Vagina (tissue), 2 donors: ENCODE data around the gene DOLPP1.

Experiments
- POLR2A ChIP-seq, 2 donors: fragments of 450-650 bp; IDR thresholded peaks; one replicate each; pipeline ENCODE4 v1.6.1; 2017; ENCODE audit warnings: antibody characterized with exemption in 2 of 2, mild to moderate bottlenecking in 2 of 2, moderate library complexity in 2 of 2
- TF ChIP-seq, protein P1 (sequence below), 3 experiments: fragments of 450-650 bp in 2 of 3; fragments of 200-600 bp in 1 of 3; sonication (generic) in 1 of 3; IDR thresholded peaks; one replicate each; pipeline ENCODE4 v1.5.1; 2017 to 2019; ENCODE audit warnings: antibody characterized with exemption in 3 of 3, mild to moderate bottlenecking in 2 of 3, moderate library complexity in 2 of 3

DNA sequence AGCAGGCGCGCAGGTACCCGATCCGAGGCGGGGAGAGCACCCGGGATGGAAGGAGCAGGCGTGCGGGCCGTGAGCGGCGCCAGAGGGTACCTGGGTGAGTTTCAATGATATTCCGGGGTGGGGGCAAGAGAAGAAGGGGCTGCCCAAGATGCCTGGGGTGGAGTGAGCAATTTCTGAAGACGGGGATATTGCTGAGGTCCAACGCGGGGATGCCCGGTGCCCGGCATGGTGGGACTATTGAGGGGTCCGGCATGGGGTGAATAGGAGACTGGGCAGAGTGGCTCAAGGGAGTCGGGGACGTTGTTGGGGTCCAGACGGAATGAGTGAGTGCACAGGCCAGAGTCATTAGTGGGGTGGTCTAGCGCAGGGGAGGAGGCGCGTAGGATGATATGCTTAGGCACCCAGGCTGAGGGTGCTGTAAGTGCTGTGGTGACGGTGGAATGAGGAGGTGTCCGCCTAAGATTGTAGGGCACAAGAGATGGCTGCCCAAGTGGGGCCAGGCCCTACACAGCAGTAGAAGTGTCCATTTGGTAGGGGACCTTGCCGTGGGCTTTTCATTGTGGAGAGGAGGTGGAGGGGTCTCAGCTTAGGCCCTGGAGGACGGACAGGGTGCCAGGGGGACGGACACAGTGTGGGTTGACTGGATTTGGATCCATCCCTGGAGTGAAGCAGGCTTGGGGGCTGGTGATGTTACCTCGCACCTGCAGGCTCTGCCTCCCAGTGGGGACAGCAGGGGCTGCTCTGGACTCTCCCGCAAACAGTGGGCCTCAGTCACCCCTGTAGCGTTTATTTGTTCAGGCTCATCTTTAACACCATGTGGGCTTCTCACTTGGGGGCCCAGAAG is 43.8 kb upstream of the DOLPP1 start:
- no peak for TF ChIP-seq POLR2A (IDR thresholded peaks at IDR 0.05)
- TF ChIP-seq, protein P1, sequence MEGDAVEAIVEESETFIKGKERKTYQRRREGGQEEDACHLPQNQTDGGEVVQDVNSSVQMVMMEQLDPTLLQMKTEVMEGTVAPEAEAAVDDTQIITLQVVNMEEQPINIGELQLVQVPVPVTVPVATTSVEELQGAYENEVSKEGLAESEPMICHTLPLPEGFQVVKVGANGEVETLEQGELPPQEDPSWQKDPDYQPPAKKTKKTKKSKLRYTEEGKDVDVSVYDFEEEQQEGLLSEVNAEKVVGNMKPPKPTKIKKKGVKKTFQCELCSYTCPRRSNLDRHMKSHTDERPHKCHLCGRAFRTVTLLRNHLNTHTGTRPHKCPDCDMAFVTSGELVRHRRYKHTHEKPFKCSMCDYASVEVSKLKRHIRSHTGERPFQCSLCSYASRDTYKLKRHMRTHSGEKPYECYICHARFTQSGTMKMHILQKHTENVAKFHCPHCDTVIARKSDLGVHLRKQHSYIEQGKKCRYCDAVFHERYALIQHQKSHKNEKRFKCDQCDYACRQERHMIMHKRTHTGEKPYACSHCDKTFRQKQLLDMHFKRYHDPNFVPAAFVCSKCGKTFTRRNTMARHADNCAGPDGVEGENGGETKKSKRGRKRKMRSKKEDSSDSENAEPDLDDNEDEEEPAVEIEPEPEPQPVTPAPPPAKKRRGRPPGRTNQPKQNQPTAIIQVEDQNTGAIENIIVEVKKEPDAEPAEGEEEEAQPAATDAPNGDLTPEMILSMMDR (IDR thresholded peaks at IDR 0.05), result no peak
